ENCODE data around the gene EXOC3L4.

The EXOC3L4 gene

DNA sequence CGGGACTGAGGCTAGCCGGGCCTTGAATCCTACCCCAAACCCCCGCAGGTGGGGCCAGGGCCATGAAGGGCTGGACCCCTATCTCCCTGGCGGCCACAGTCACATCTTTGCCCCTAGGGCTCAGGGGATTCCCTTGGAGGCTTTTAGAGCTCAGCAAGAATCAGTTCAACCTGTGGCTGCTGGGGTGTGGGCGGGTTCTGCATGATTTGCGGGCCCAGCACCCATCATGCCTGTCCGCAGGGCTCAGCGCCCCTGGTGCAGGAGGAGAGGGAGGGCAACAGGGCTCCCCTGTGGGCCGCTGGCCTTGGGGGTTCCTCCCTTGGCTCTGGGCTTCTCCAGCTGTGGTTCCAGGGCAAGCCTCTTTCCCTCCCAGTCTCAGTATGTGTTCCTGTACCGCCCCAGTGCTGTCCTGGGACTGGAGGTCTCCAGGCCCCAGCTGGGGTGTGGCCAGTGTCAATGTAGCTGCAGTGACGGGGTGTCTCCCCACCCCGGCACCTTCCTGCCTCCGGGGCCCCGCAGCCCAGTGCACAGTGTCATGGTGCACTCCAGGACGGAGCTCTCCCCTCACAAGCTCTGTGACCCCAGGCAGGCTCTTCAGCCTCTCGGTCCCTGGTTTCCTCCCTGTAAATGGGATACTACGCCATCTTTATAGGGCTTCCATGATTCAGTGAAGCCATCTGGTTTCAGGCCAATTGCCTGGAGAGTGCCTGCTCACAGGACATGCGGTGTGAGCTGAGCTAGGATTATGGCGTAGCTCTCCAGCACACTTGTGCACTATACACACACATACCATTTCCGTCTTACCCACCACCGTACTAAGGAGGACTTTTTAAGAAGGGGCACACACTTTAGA is 20.4 kb upstream of the EXOC3L4 start:
- Histone ChIP-seq H3K27ac (ENCODE audit: low read length, poor library complexity, severe bottlenecking) (peak overlapping the region; percentile 98), H3K14ac (ENCODE audit: low read length in 2 of 2) (no peak overlapping the region), H3K23ac (ENCODE audit: low read length in 2 of 2) (no peak overlapping the region), H3K18ac (ENCODE audit: low read depth in 1 of 2, low read length in 2 of 2) (no peak overlapping the region), H2BK12ac (ENCODE audit: low read length in 2 of 2) (no peak overlapping the region), H3K4ac (ENCODE audit: low read depth in 1 of 2, low read length in 2 of 2) (no peak overlapping the region), H3K4me3 (ENCODE audit: insufficient read depth in 1 of 2, low read depth in 1 of 2, low read length in 2 of 2) (peak overlapping the region in 1 of 2 experiments; percentile 27), H4K8ac (ENCODE audit: low read length) (no peak overlapping the region), H2BK5ac (ENCODE audit: low read depth, low read length, poor library complexity, severe bottlenecking) (peak overlapping the region; percentile 91), H2AFZ (ENCODE audit: low read depth, low read length) (no peak overlapping the region), H3K27me3 (ENCODE audit: control insufficient read depth in 1 of 2, insufficient read depth in 1 of 2, low read length in 2 of 2) (peaks cover 0 to 5% of the 10 kb centered on the region in 2 experiments), H2AK5ac (ENCODE audit: low read length, severe bottlenecking) (peak overlapping the region; percentile 84), H3K36me3 (ENCODE audit: control insufficient read depth in 1 of 2, insufficient read depth in 2 of 2, low read depth in 1 of 2, low read length in 2 of 2) (no peaks in the 10 kb centered on the region), H3K4me1 (ENCODE audit: control insufficient read depth, insufficient read depth, low read depth, low read length) (peaks cover 46% of the 10 kb centered on the region), H4K91ac (ENCODE audit: low read length) (no peak overlapping the region), H2BK120ac (ENCODE audit: low read depth, low read length) (no peak overlapping the region), H3K79me1 (replicated peaks; ENCODE audit: low read length, poor library complexity, severe bottlenecking) (no peaks in the 10 kb centered on the region), H2BK15ac (ENCODE audit: low read depth, poor library complexity, severe bottlenecking) (no peak overlapping the region), H3K9me3 (ENCODE audit: control insufficient read depth, low read length) (no peaks in the 10 kb centered on the region), H3K4me2 (ENCODE audit: low read length, poor library complexity, severe bottlenecking) (peak overlapping the region; percentile 23), H3K9ac (ENCODE audit: low read length) (peak overlapping the region; percentile 77)
- WGBS, result 77% methylated on average over 20 of the region's 21 CpGs
- no peak for DNase-seq

DNA sequence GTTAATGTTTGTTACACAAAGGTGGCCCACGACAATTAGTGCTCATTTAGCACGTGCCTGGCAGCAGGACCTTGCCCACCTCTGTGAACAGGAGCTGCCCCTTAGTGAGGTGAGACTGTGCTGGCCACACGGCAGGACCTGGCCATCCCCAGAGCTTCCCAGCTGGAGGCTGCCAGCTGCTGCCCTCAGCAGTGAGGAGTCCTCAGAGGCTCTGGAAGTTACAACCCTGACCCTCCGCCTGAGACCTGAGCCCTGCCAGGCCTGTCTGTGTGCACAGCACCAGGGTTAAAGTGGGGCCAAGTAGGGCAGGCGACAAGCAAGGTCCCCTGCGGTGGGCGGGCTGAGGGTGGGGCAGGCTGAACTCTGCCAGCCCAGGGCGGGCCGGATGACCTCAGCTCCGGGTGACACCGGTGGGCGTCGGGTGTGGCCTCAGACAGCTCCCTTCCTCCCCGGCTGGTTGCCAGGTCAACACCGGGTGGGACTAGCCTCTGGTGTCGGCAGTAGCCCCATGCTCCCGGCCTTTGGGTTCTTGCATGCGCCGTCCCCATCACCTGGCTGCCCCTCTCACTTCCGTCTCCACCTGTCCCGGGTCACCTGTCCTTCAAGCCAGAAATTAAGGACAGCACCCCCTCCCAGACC is 19.7 kb upstream of the EXOC3L4 start:
- Histone ChIP-seq H3K14ac (ENCODE audit: low read length in 2 of 2) (no peak overlapping the region), H3K23ac (ENCODE audit: low read length in 2 of 2) (peak overlapping the region in 1 of 2 experiments; percentile 46), H2BK15ac (ENCODE audit: low read depth, poor library complexity, severe bottlenecking) (no peak overlapping the region), H2BK12ac (ENCODE audit: low read length in 2 of 2) (no peak overlapping the region), H3K9me3 (ENCODE audit: control insufficient read depth, low read length) (no peaks in the 10 kb centered on the region), H3K79me1 (replicated peaks; ENCODE audit: low read length, poor library complexity, severe bottlenecking) (no peaks in the 10 kb centered on the region), H2BK120ac (ENCODE audit: low read depth, low read length) (no peak overlapping the region), H3K4me1 (ENCODE audit: control insufficient read depth, insufficient read depth, low read depth, low read length) (peaks cover 46% of the 10 kb centered on the region), H2BK5ac (ENCODE audit: low read depth, low read length, poor library complexity, severe bottlenecking) (peak overlapping the region; percentile 58), H3K4me2 (ENCODE audit: low read length, poor library complexity, severe bottlenecking) (peak overlapping the region; percentile 62), H3K4me3 (ENCODE audit: insufficient read depth in 1 of 2, low read depth in 1 of 2, low read length in 2 of 2) (peak overlapping the region in 1 of 2 experiments; percentile 73), H2AK5ac (ENCODE audit: low read length, severe bottlenecking) (peak overlapping the region; percentile 84), H2AFZ (ENCODE audit: low read depth, low read length) (no peak overlapping the region), H4K8ac (ENCODE audit: low read length) (no peak overlapping the region), H3K9ac (ENCODE audit: low read length) (peak overlapping the region; percentile 77), H3K18ac (ENCODE audit: low read depth in 1 of 2, low read length in 2 of 2) (peak overlapping the region in 1 of 2 experiments; percentile 74), H3K27ac (ENCODE audit: low read length, poor library complexity, severe bottlenecking) (peak overlapping the region; percentile 98), H3K27me3 (ENCODE audit: control insufficient read depth in 1 of 2, insufficient read depth in 1 of 2, low read length in 2 of 2) (peaks cover 0 to 7% of the 10 kb centered on the region in 2 experiments), H3K4ac (ENCODE audit: low read depth in 1 of 2, low read length in 2 of 2) (no peak overlapping the region), H4K91ac (ENCODE audit: low read length) (no peak overlapping the region), H3K36me3 (ENCODE audit: control insufficient read depth in 1 of 2, insufficient read depth in 2 of 2, low read depth in 1 of 2, low read length in 2 of 2) (no peaks in the 10 kb centered on the region)
- no peak for DNase-seq
- 25% methylated on average over 21 of the region's 21 CpGs for WGBS

DNA sequence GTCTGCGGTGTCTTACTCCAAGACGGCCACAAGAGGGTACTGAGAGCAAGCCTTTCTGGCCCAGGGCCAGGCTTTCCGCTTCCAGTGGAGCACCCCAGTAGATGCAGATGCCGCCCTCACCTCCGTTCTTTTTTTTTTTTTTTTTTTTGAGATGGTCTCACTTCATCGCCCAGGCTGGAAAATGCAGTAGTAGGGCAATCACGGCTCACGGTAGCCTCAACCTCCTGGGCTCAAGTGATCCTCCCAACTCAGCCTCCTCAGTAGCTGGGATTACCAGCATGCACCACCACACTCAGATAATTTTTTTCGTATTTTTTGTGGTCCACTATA is 16.1 kb upstream of the EXOC3L4 start:
- no peak overlapping the region for H3K27ac ChIP-seq (ENCODE audit: low read length, poor library complexity, severe bottlenecking)
- H2BK120ac ChIP-seq (ENCODE audit: low read depth, low read length), result no peak overlapping the region
- H3K4me1 ChIP-seq (ENCODE audit: control insufficient read depth, insufficient read depth, low read depth, low read length), result peaks cover 22% of the 10 kb centered on the region
- no peak overlapping the region for H3K4me2 ChIP-seq (ENCODE audit: low read length, poor library complexity, severe bottlenecking)
- no peak overlapping the region for H2BK15ac ChIP-seq (ENCODE audit: low read depth, poor library complexity, severe bottlenecking)
- no peak overlapping the region for H3K4me3 ChIP-seq (ENCODE audit: insufficient read depth in 1 of 2, low read depth in 1 of 2, low read length in 2 of 2)
- H3K14ac ChIP-seq (ENCODE audit: low read length in 2 of 2), result no peak overlapping the region
- H2BK5ac ChIP-seq (ENCODE audit: low read depth, low read length, poor library complexity, severe bottlenecking), result no peak overlapping the region
- H2AK5ac ChIP-seq (ENCODE audit: low read length, severe bottlenecking), result no peak overlapping the region
- H2BK12ac ChIP-seq (ENCODE audit: low read length in 2 of 2), result no peak overlapping the region
- no peak overlapping the region for H2AFZ ChIP-seq (ENCODE audit: low read depth, low read length)
- H3K23ac ChIP-seq (ENCODE audit: low read length in 2 of 2), result no peak overlapping the region
- 7% methylated on average over 9 of the region's 9 CpGs for WGBS
- H4K91ac ChIP-seq (ENCODE audit: low read length), result no peak overlapping the region
- no peak overlapping the region for H3K18ac ChIP-seq (ENCODE audit: low read depth in 1 of 2, low read length in 2 of 2)
- H3K27me3 ChIP-seq (ENCODE audit: control insufficient read depth in 1 of 2, insufficient read depth in 1 of 2, low read length in 2 of 2), result peaks cover 21 to 35% of the 10 kb centered on the region in 2 experiments
- H3K4ac ChIP-seq (ENCODE audit: low read depth in 1 of 2, low read length in 2 of 2), result no peak overlapping the region
- peak; percentile 82 for DNase-seq
- no peaks in the 10 kb centered on the region for H3K9me3 ChIP-seq (ENCODE audit: control insufficient read depth, low read length)
- no peak overlapping the region for H4K8ac ChIP-seq (ENCODE audit: low read length)
- H3K79me1 ChIP-seq (replicated peaks; ENCODE audit: low read length, poor library complexity, severe bottlenecking), result no peaks in the 10 kb centered on the region
- H3K36me3 ChIP-seq (ENCODE audit: control insufficient read depth in 1 of 2, insufficient read depth in 2 of 2, low read depth in 1 of 2, low read length in 2 of 2), result no peaks in the 10 kb centered on the region
- no peak overlapping the region for H3K9ac ChIP-seq (ENCODE audit: low read length)

DNA sequence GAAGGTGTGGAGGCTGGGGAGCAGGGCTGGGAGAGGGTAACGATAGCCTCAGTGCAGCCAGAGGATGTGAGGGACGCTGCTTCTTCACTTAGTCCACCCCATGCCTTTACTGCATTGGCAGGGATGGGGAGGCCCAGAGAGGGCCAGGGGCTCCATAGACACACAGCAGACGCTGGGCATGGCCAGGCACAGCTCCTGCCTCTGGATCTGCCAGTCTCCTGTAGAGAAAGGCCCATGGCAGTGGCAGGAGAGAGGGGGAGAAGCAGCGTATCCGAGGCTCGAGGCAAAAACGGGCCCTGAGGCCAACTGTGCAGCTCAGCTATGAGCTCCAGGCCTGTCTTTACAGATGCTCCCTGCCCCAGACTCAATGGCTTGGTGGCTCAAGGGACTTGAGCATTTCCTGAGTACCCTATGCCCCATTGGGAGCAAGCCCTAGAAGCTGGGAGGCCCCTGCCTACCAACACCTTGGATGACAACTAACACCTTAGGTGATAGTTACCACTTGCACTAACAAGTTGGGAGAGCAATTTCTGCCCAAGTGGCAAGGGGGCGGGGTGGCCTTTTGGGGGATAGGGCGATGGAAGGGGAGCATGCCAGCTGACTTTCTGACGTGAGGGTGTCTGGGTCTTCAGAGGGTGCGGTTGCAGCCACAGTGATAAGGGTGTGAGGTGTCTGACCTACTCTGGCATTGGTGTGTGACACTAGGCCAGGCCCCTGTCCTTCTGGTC is 15.5 kb upstream of the EXOC3L4 start:
- Histone ChIP-seq H2BK15ac (ENCODE audit: low read depth, poor library complexity, severe bottlenecking) (no peak overlapping the region), H3K9me3 (ENCODE audit: control insufficient read depth, low read length) (no peaks in the 10 kb centered on the region), H4K91ac (ENCODE audit: low read length) (no peak overlapping the region), H2BK5ac (ENCODE audit: low read depth, low read length, poor library complexity, severe bottlenecking) (no peak overlapping the region), H3K18ac (ENCODE audit: low read depth in 1 of 2, low read length in 2 of 2) (no peak overlapping the region), H3K4ac (ENCODE audit: low read depth in 1 of 2, low read length in 2 of 2) (no peak overlapping the region), H3K79me1 (replicated peaks; ENCODE audit: low read length, poor library complexity, severe bottlenecking) (no peaks in the 10 kb centered on the region), H4K8ac (ENCODE audit: low read length) (no peak overlapping the region), H3K27ac (ENCODE audit: low read length, poor library complexity, severe bottlenecking) (no peak overlapping the region), H3K4me2 (ENCODE audit: low read length, poor library complexity, severe bottlenecking) (no peak overlapping the region), H3K36me3 (ENCODE audit: control insufficient read depth in 1 of 2, insufficient read depth in 2 of 2, low read depth in 1 of 2, low read length in 2 of 2) (no peaks in the 10 kb centered on the region), H3K9ac (ENCODE audit: low read length) (no peak overlapping the region), H2AK5ac (ENCODE audit: low read length, severe bottlenecking) (no peak overlapping the region), H3K23ac (ENCODE audit: low read length in 2 of 2) (no peak overlapping the region), H2BK12ac (ENCODE audit: low read length in 2 of 2) (peak overlapping the region in 1 of 2 experiments; percentile 10), H3K4me1 (ENCODE audit: control insufficient read depth, insufficient read depth, low read depth, low read length) (peaks cover 18% of the 10 kb centered on the region), H2AFZ (ENCODE audit: low read depth, low read length) (no peak overlapping the region), H3K14ac (ENCODE audit: low read length in 2 of 2) (no peak overlapping the region), H3K4me3 (ENCODE audit: insufficient read depth in 1 of 2, low read depth in 1 of 2, low read length in 2 of 2) (no peak overlapping the region), H3K27me3 (ENCODE audit: control insufficient read depth in 1 of 2, insufficient read depth in 1 of 2, low read length in 2 of 2) (peaks cover 21 to 35% of the 10 kb centered on the region in 2 experiments), H2BK120ac (ENCODE audit: low read depth, low read length) (no peak overlapping the region)
- no peak for DNase-seq
- 75% methylated on average over 9 of the region's 11 CpGs for WGBS

Measured in mesenchymal stem cell (in vitro differentiated cells and primary cell).